ENCODE measurements around the gene CNIH3.

CNIH3 gene

DNA sequence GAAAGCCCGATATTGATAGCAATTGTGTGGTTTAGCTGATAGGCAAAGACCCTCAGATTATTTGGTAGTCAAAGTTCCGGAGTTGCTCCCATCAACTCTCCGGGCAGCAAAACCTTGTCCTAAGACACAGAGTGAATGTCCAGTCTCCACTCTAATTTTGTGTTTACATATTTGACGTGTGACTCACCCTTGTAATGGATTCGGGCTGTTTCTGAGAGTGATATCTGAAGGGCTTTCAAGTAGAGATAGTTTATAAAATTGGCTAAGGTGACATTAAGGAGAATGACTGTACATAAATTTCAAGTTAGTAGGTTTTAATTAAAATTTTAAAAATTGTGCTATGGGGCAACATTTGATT is 154.2 kb downstream of the CNIH3 start:
- Mint-ChIP-seq H3K27ac (no peak overlapping the region), H3K27me3 (peaks cover 6 to 9% of the 10 kb centered on the region in 2 donors), H3K4me1 (no peaks in the 10 kb centered on the region), H3K4me3 (no peak overlapping the region), H3K36me3 (no peaks in the 10 kb centered on the region), H3K9me3 (no peaks in the 10 kb centered on the region)
- DNase-seq: no peak
- ATAC-seq (replicated peaks): no peak

- DNase-seq (no peak), ATAC-seq (replicated peaks) (no peak)
- peaks cover 0 to 9% of the 10 kb centered on the region in 2 donors for H3K27me3 Mint-ChIP-seq
- H3K4me1 Mint-ChIP-seq: no peaks in the 10 kb centered on the region
- H3K36me3 Mint-ChIP-seq: no peaks in the 10 kb centered on the region
- no peaks in the 10 kb centered on the region for H3K9me3 Mint-ChIP-seq
- H3K4me3 Mint-ChIP-seq: no peak overlapping the region
- H3K27ac Mint-ChIP-seq: no peak overlapping the region
Measured at GRCh38 chr1:224773646-224774045, 157.5 kb downstream of the CNIH3 start.

GRCh38 chr1:224774378-224774777 is 158.3 kb downstream of the CNIH3 start:
- H3K4me1 Mint-ChIP-seq: no peaks in the 10 kb centered on the region
- H3K36me3 Mint-ChIP-seq: no peaks in the 10 kb centered on the region
- no peak overlapping the region for H3K27ac Mint-ChIP-seq
- ATAC-seq (replicated peaks) (peak; percentile 45 to 46), DNase-seq (no peak)
- H3K4me3 Mint-ChIP-seq: no peak overlapping the region
- no peaks in the 10 kb centered on the region for H3K9me3 Mint-ChIP-seq
- H3K27me3 Mint-ChIP-seq: peaks cover 0 to 9% of the 10 kb centered on the region in 2 donors

DNA sequence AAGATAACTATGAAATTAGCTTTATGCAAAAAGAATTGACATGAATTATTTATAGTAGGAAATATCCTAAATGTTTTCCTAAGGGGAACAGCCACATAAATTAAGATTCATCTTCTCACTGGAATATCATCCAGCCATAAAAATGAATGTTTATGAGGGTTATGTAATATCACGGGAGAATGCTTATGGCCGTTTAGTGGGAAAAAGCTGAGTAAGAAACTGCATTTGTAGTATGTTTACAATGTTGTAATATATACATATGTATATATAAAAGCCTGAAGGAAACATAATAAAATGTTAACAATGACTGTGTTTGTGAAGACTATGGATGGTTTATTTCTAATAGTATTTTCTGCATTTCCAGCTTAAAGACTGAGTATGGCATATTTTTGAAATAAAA is 161.1 kb downstream of the CNIH3 start:
- no peaks in the 10 kb centered on the region for H3K4me1 Mint-ChIP-seq

GRCh38 chr1:224779536-224779935 is 163.4 kb downstream of the CNIH3 start:
- Mint-ChIP-seq H3K9me3 (peaks cover 0 to 5% of the 10 kb centered on the region in 2 donors), H3K4me1 (peaks cover 11 to 18% of the 10 kb centered on the region in 2 donors), H3K27me3 (no peaks in the 10 kb centered on the region), H3K27ac (no peak overlapping the region), H3K36me3 (no peaks in the 10 kb centered on the region), H3K4me3 (no peak overlapping the region)
- DNase-seq: no peak
- ATAC-seq (replicated peaks): no peak

More for the DNA sequence above, 161.1 kb downstream of the CNIH3 start:
- Mint-ChIP-seq H3K36me3 (no peaks in the 10 kb centered on the region), H3K27me3 (no peaks in the 10 kb centered on the region), H3K4me3 (no peak overlapping the region), H3K27ac (no peak overlapping the region), H3K9me3 (peaks cover 0 to 1% of the 10 kb centered on the region in 2 donors)
- no peak for DNase-seq
- no peak for ATAC-seq (replicated peaks)

DNA sequence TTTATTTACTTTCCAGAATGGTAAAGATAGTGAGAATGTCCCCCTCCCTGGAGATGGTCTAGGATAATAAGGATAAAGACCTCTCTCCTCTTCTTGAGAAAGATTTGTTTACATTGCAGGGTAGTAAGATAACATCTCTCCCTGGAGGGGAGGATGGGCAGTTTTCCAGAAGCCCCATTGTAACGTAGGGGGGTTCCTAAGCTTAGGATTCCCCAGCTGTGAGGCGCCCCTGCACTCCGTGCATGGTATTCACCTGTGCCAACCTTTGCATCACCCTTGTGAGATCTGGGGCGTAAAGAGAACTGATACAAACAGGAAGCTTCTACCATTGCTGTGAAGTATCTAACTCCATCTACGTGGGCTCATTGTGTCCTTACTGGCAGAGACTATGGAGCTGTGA is 164.6 kb downstream of the CNIH3 start:
- Mint-ChIP-seq H3K36me3 (no peaks in the 10 kb centered on the region), H3K4me1 (peaks cover 12 to 21% of the 10 kb centered on the region in 2 donors), H3K9me3 (peaks cover 0 to 5% of the 10 kb centered on the region in 2 donors), H3K27ac (no peak overlapping the region), H3K4me3 (no peak overlapping the region), H3K27me3 (no peaks in the 10 kb centered on the region)
- ATAC-seq (replicated peaks): no peak
- DNase-seq: no peak

GRCh38 chr1:224781800-224782199 is 165.7 kb downstream of the CNIH3 start:
- no peak for ATAC-seq (replicated peaks)

GRCh38 chr1:224782281-224783000 is 166.3 kb downstream of the CNIH3 start:
- Mint-ChIP-seq H3K36me3 (peaks cover 0 to 3% of the 10 kb centered on the region in 2 donors), H3K4me3 (no peak overlapping the region), H3K4me1 (peaks cover 12 to 21% of the 10 kb centered on the region in 2 donors), H3K9me3 (peaks cover 0 to 10% of the 10 kb centered on the region in 2 donors), H3K27ac (peak overlapping the region; percentile 63), H3K27me3 (no peaks in the 10 kb centered on the region)
- DNase-seq (no peak), ATAC-seq (replicated peaks) (no peak)

More at GRCh38 chr1:224781800-224782199, 165.7 kb downstream of the CNIH3 start:
- Mint-ChIP-seq H3K36me3 (no peaks in the 10 kb centered on the region), H3K27ac (no peak overlapping the region), H3K4me3 (no peak overlapping the region), H3K4me1 (peaks cover 12 to 21% of the 10 kb centered on the region in 2 donors), H3K27me3 (no peaks in the 10 kb centered on the region), H3K9me3 (peaks cover 0 to 5% of the 10 kb centered on the region in 2 donors)
- DNase-seq: no peak

DNA sequence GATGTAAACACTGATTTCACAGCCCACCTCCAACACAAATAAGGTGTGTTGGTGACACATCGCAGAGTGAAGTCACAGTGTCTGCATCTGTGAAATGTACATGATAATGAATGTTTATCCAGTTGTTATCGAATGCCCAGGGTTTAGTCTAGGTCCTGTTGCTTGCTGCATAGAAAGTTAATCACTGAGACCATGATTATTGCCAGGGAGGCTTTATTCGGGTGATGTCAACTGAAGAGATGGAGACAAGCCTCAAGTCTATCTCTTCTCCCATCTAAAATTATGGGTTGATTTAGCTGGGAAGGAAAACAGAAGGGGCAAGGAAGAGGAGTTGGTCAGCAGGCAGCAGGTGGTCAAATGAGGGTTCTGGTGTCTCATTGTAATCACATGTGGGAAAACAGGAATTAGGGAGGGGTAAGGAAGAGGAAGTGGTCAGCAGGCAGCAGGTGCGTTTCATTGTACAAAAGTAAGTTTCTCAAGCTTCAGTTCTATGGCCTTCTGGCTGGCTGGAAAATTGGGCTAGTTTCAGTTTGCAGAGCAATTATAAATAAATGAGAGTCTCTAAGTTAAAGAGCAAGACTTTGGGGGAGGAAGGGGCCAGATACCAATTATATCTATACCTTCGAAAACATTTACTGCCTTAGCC is 167.0 kb downstream of the CNIH3 start:
- DNase-seq (no peak), ATAC-seq (replicated peaks) (peak in 1 of 2 donors; percentile 25)
- Mint-ChIP-seq H3K27ac (no peak overlapping the region), H3K4me3 (no peak overlapping the region), H3K9me3 (peaks cover 0 to 10% of the 10 kb centered on the region in 2 donors), H3K27me3 (no peaks in the 10 kb centered on the region), H3K36me3 (peaks cover 0 to 3% of the 10 kb centered on the region in 2 donors), H3K4me1 (peaks cover 12 to 21% of the 10 kb centered on the region in 2 donors)

GRCh38 chr1:224784265-224785039 is 168.3 kb downstream of the CNIH3 start:
- H3K4me3 Mint-ChIP-seq: no peak overlapping the region
- H3K36me3 Mint-ChIP-seq: peaks cover 0 to 3% of the 10 kb centered on the region in 2 donors
- no peak for DNase-seq
- peaks cover 0 to 10% of the 10 kb centered on the region in 2 donors for H3K9me3 Mint-ChIP-seq
- H3K27me3 Mint-ChIP-seq: no peaks in the 10 kb centered on the region
- peaks cover 12 to 21% of the 10 kb centered on the region in 2 donors for H3K4me1 Mint-ChIP-seq
- no peak overlapping the region for H3K27ac Mint-ChIP-seq
- ATAC-seq (replicated peaks): peak in 1 of 2 donors; percentile 43

GRCh38 chr1:224785040-224785328 is 168.9 kb downstream of the CNIH3 start:
- peaks cover 0 to 3% of the 10 kb centered on the region in 2 donors for H3K36me3 Mint-ChIP-seq
- no peak overlapping the region for H3K27ac Mint-ChIP-seq
- ATAC-seq (replicated peaks): no peak
- no peak overlapping the region for H3K4me3 Mint-ChIP-seq
- peaks cover 12 to 21% of the 10 kb centered on the region in 2 donors for H3K4me1 Mint-ChIP-seq
- peaks cover 0 to 10% of the 10 kb centered on the region in 2 donors for H3K9me3 Mint-ChIP-seq
- H3K27me3 Mint-ChIP-seq: no peaks in the 10 kb centered on the region
- DNase-seq: no peak

- Mint-ChIP-seq H3K36me3 (peaks cover 0 to 3% of the 10 kb centered on the region in 2 donors), H3K27me3 (no peaks in the 10 kb centered on the region), H3K9me3 (peaks cover 0 to 10% of the 10 kb centered on the region in 2 donors), H3K27ac (no peak overlapping the region), H3K4me3 (no peak overlapping the region), H3K4me1 (peaks cover 12 to 21% of the 10 kb centered on the region in 2 donors)
- ATAC-seq (replicated peaks): no peak
- no peak for DNase-seq
Measured at GRCh38 chr1:224785622-224786021, 169.5 kb downstream of the CNIH3 start.

GRCh38 chr1:224786533-224787250 is 170.6 kb downstream of the CNIH3 start:
- no peak for DNase-seq

DNA sequence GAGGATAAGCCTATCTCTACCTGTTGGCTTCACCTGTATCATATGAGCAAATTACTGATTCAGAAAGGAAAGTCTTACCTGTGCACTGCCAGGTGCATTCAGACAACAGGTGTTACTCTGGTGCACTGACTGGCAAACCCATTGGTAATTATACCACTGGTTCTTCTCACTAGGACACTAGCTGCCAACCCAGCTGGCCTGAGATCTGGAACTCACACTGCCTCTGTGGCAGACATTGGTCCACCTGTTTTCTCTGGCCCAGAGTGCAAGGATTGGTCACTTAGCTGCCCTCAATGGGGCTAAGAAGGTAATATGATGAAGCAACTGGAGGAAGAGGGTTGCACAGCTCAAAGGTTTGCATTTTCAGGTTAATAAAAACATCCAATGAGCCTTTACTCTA is 173.2 kb downstream of the CNIH3 start:
- Mint-ChIP-seq H3K36me3 (peaks cover 0 to 3% of the 10 kb centered on the region in 2 donors), H3K9me3 (peaks cover 0 to 8% of the 10 kb centered on the region in 2 donors), H3K4me1 (peaks cover 2 to 6% of the 10 kb centered on the region in 2 donors), H3K27ac (no peak overlapping the region), H3K4me3 (no peak overlapping the region), H3K27me3 (peaks cover 6 to 13% of the 10 kb centered on the region in 2 donors)
- DNase-seq: no peak
- no peak for ATAC-seq (replicated peaks)

More at GRCh38 chr1:224786533-224787250, 170.6 kb downstream of the CNIH3 start:
- no peak overlapping the region for H3K4me3 Mint-ChIP-seq
- peaks cover 0 to 3% of the 10 kb centered on the region in 2 donors for H3K36me3 Mint-ChIP-seq
- peaks cover 1 to 4% of the 10 kb centered on the region in 2 donors for H3K27me3 Mint-ChIP-seq
- peaks cover 0 to 10% of the 10 kb centered on the region in 2 donors for H3K9me3 Mint-ChIP-seq
- no peak for ATAC-seq (replicated peaks)
- peaks cover 12 to 21% of the 10 kb centered on the region in 2 donors for H3K4me1 Mint-ChIP-seq
- H3K27ac Mint-ChIP-seq: no peak overlapping the region
